H9 (cell line): ENCODE data around the gene MSI2. TPM values are rescaled to one million over a fixed set of nuclear protein-coding genes. Genes with fewer than 3 reads are reported as not detected.

ENCODE experiments used
- DNase-seq: peaks from one replicate; pipeline ENCODE4 v3.0.0-alpha.2; 2017
- H2AFZ ChIP-seq: one replicate; pipeline ENCODE4 v1.6.1; 2013; ENCODE audit warnings: mild to moderate bottlenecking, low read length, control low read depth, moderate library complexity
- H2AK5ac ChIP-seq: 2 replicates; pipeline ENCODE4 v1.6.1; 2013; ENCODE audit warnings: low read length, control low read depth, mixed read lengths; ENCODE audit not compliant: insufficient read length
- H2BK120ac ChIP-seq: one replicate; pipeline ENCODE4 v1.6.1; 2013; ENCODE audit warnings: low read depth, mild to moderate bottlenecking, low read length, control low read depth, inconsistent platforms; ENCODE audit not compliant: poor library complexity, severe bottlenecking
- H2BK12ac ChIP-seq: 2 replicates; pipeline ENCODE4 v1.6.1; 2013; ENCODE audit warnings: low read length, control low read depth, mixed read lengths, low read depth; ENCODE audit not compliant: insufficient read length
- H2BK15ac ChIP-seq: 2 replicates; pipeline ENCODE4 v1.6.1; 2013; ENCODE audit warnings: low read depth, low read length, control low read depth
- H2BK20ac ChIP-seq: one replicate; pipeline ENCODE4 v1.6.1; 2013; ENCODE audit warnings: low read depth, mild to moderate bottlenecking, low read length, control low read depth, inconsistent platforms; ENCODE audit not compliant: poor library complexity, severe bottlenecking
- H2BK5ac ChIP-seq: 2 replicates; pipeline ENCODE4 v1.6.1; 2013; ENCODE audit warnings: low read length, control low read depth, mixed read lengths; ENCODE audit not compliant: insufficient read length
- H3K14ac ChIP-seq: 2 replicates; pipeline ENCODE4 v1.6.1; 2013; ENCODE audit warnings: low read length, control low read depth; ENCODE audit not compliant: insufficient read depth
- H3K18ac ChIP-seq: 2 replicates; pipeline ENCODE4 v1.6.1; 2013; ENCODE audit warnings: low read depth, mild to moderate bottlenecking, mixed read lengths, low read length, control low read depth; ENCODE audit not compliant: insufficient read length
- H3K23ac ChIP-seq: 2 replicates; pipeline ENCODE4 v1.6.1; 2013; ENCODE audit warnings: low read length, control low read depth, mixed read lengths, low read depth; ENCODE audit not compliant: insufficient read length
- H3K23me2 ChIP-seq: 2 replicates; pipeline ENCODE4 v1.6.1; 2013; ENCODE audit warnings: low read depth, mild to moderate bottlenecking, mixed read lengths, low read length, control low read depth; ENCODE audit not compliant: insufficient read length, poor library complexity, severe bottlenecking
- H3K27ac ChIP-seq: 2 replicates; pipeline ENCODE4 v1.5.1; 2013; ENCODE audit warnings: low read length, control low read depth, mixed read lengths, low read depth; ENCODE audit not compliant: insufficient read length
- H3K27me3 ChIP-seq: 2 replicates; pipeline ENCODE4 v1.6.1; 2013; ENCODE audit warnings: low read length, control low read depth, inconsistent platforms; ENCODE audit not compliant: insufficient read depth
- H3K4ac ChIP-seq: 2 replicates; pipeline ENCODE4 v1.6.1; 2013; ENCODE audit warnings: low read depth, mild to moderate bottlenecking, control low read depth, inconsistent platforms, low read length, moderate library complexity
- H3K4me1 ChIP-seq: 2 replicates; pipeline ENCODE4 v1.6.1; 2013; ENCODE audit warnings: low read length, control low read depth, inconsistent platforms; ENCODE audit not compliant: insufficient read depth
- H3K4me2 ChIP-seq: 2 replicates; pipeline ENCODE4 v1.6.1; 2013; ENCODE audit warnings: low read length, control low read depth, mixed read lengths; ENCODE audit not compliant: insufficient read length, insufficient read depth
- H3K56ac ChIP-seq: 2 replicates; pipeline ENCODE4 v1.6.1; 2013; ENCODE audit warnings: low read depth, mild to moderate bottlenecking, mixed read lengths, low read length, control low read depth; ENCODE audit not compliant: insufficient read length
- H3K79me1 ChIP-seq: 2 replicates; pipeline ENCODE4 v1.6.1; 2013; ENCODE audit warnings: low read depth, mild to moderate bottlenecking, moderate library complexity, low read length, control low read depth, inconsistent platforms; ENCODE audit not compliant: insufficient read depth, poor library complexity, severe bottlenecking
- H3K79me2 ChIP-seq: 2 replicates; pipeline ENCODE4 v1.6.1; 2013; ENCODE audit warnings: low read length, control low read depth, inconsistent platforms; ENCODE audit not compliant: insufficient read depth
- H3K9ac ChIP-seq: 2 replicates; pipeline ENCODE4 v1.6.1; 2013; ENCODE audit warnings: low read length, control low read depth, mixed read lengths; ENCODE audit not compliant: insufficient read length; ENCODE audit errors: extremely low read depth
- H3K9me3 ChIP-seq: one replicate; pipeline ENCODE4 v1.6.1; 2013; ENCODE audit warnings: low read depth, low read length, inconsistent platforms; ENCODE audit not compliant: control insufficient read depth
- H3T11ph ChIP-seq: one replicate; pipeline ENCODE4 v1.6.1; 2013; ENCODE audit warnings: mild to moderate bottlenecking, low read length, control low read depth, inconsistent platforms
- H4K20me1 ChIP-seq: one replicate; pipeline ENCODE4 v1.6.1; 2013; ENCODE audit not compliant: control insufficient read depth, insufficient read length, insufficient read depth
- H4K5ac ChIP-seq: 2 replicates; pipeline ENCODE4 v1.6.1; 2013; ENCODE audit warnings: low read depth, mild to moderate bottlenecking, mixed read lengths, low read length, control low read depth; ENCODE audit not compliant: insufficient read length
- H4K8ac ChIP-seq: replicated peaks from 2 replicates; pipeline ENCODE4 v1.6.1; 2013; ENCODE audit warnings: low read length, control low read depth, mixed read lengths, low read depth; ENCODE audit not compliant: insufficient read length
- H4K91ac ChIP-seq: 2 replicates; pipeline ENCODE4 v1.6.1; 2013; ENCODE audit warnings: low read depth, mild to moderate bottlenecking, moderate library complexity, mixed read lengths, low read length, control low read depth; ENCODE audit not compliant: insufficient read length
- H3K27ac Mint-ChIP-seq, 3 experiments: 2 replicates in 2 of 3; 3 replicates in 1 of 3; pipeline ENCODE4 v1.8.0; 2020 to 2021; ENCODE audit warnings: mixed read lengths in 3 of 3, mild to moderate bottlenecking in 1 of 3, moderate library complexity in 1 of 3
- H3K27me3 Mint-ChIP-seq: 2 replicates; pipeline ENCODE4 v1.8.0; 2021; ENCODE audit warnings: low read depth, mild to moderate bottlenecking, moderate library complexity, mixed read lengths
- H3K36me3 Mint-ChIP-seq, 3 experiments: 2 replicates in 2 of 3; 3 replicates in 1 of 3; pipeline ENCODE4 v1.8.0; 2020 to 2021; ENCODE audit warnings: low read depth in 3 of 3, mixed read lengths in 3 of 3; ENCODE audit not compliant: insufficient read depth in 1 of 3
- H3K4me1 Mint-ChIP-seq, 2 experiments: 2 replicates each; pipeline ENCODE4 v1.8.0; 2020; ENCODE audit warnings: mixed read lengths in 2 of 2
- H3K4me3 Mint-ChIP-seq, 2 experiments: 2 replicates in 1 of 2; 3 replicates in 1 of 2; pipeline ENCODE4 v1.8.0; 2020 to 2021; ENCODE audit warnings: mild to moderate bottlenecking in 2 of 2, mixed read lengths in 2 of 2, moderate library complexity in 1 of 2
- H3K9me3 Mint-ChIP-seq, 2 experiments: 2 replicates in 1 of 2; 3 replicates in 1 of 2; pipeline ENCODE4 v1.8.0; 2020; ENCODE audit warnings: mild to moderate bottlenecking in 2 of 2, mixed read lengths in 2 of 2, moderate library complexity in 1 of 2
- WGBS: extraction: QIAGEN DNeasy Blood & Tissue Kit; methylation state at CpG from one replicate; pipeline ENCODE4 v1.1.7; 2013; ENCODE audit warnings: missing lambda C conversion rate, low lambda C conversion rate, mixed read lengths; ENCODE audit not compliant: insufficient read length; ENCODE audit errors: extremely low coverage; 5-methylcytosine and 5-hydroxymethylcytosine counted together
- total RNA-seq: library from RNA; stranded (reverse); gene quantifications from 2 replicates; pipeline ENCODE4 v1.2.1, GENCODE V29; 2021
- TF ChIP-seq, protein P1 (sequence below): fragments of 200-600 bp; sonication (generic); conservative IDR thresholded peaks from 3 replicates; pipeline ENCODE4 v1.8.0; 2021; ENCODE audit warnings: antibody characterized with exemption, mild to moderate bottlenecking

Gene MSI2
- total RNA-seq, 1 experiment from 2014 or later, result 98.5 TPM

DNA sequence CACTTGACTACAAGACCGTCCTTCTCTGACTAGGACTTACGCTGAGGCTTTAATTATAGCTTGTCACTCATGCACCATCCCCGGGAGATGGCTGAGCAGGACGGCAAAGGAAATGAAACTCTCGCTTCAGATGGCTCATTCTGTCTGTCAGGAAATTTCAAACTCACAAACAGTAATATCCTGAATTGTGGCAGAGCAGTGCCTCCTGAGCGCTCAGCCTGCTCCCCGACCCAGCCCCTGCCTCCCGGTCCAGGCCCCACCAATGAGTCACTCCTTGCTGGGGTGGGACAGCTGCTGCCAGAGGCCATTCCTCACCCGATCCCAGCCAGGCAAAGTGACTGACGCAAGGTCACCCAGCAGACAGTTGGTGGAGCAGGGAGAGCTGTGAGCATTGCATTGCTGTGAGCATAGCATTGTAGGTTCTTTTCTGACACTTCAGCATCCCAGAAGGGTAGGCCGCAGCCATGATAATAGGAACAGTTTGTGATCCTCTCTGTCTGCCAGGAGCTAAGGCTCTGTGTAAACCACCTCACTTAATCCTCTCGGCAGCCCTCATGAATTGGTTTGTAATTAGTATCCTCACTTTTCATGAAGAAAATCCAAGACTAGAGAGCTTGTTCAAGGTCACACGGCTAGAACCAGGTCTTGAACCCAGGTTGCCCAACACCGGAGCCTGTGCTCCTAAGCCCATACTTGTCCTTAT, 467.9 kb downstream of the MSI2 start:
- H3K14ac ChIP-seq, result no peak overlapping the region
- H2BK5ac ChIP-seq, result no peak overlapping the region
- H3K79me2 ChIP-seq, result no peaks in the 10 kb centered on the region
- no peak overlapping the region for H3K23ac ChIP-seq
- H3K4me1 ChIP-seq, result no peaks in the 10 kb centered on the region
- no peak for DNase-seq
- H2BK20ac ChIP-seq, result no peak overlapping the region
- Mint-ChIP-seq H3K27ac (no peak overlapping the region), H3K36me3 (no peaks in the 10 kb centered on the region), H3K9me3 (no peaks in the 10 kb centered on the region), H3K4me1 (0 out of 4 replicates have a peak, but pooled peaks cover 0 to 5% of the 10 kb centered on the region in 2 experiments), H3K4me3 (no peak overlapping the region), H3K27me3 (peaks cover 14% of the 10 kb centered on the region)
- H4K20me1 ChIP-seq, result no peaks in the 10 kb centered on the region
- no peaks in the 10 kb centered on the region for H3K79me1 ChIP-seq
- no peak overlapping the region for H3K4ac ChIP-seq
- no peak overlapping the region for H3K56ac ChIP-seq
- no peak overlapping the region for H3K9ac ChIP-seq
- no peak overlapping the region for H2BK15ac ChIP-seq
- H3K9me3 ChIP-seq, result no peaks in the 10 kb centered on the region
- no peak overlapping the region for H3K27ac ChIP-seq
- no peak overlapping the region for H4K8ac ChIP-seq
- no peaks in the 10 kb centered on the region for H3K23me2 ChIP-seq
- H2BK120ac ChIP-seq, result no peak overlapping the region
- WGBS, result no CpG with 5 or more reads among the region's 14 CpGs
- no peaks in the 10 kb centered on the region for H3K27me3 ChIP-seq
- H2AK5ac ChIP-seq, result no peak overlapping the region
- H4K91ac ChIP-seq, result no peak overlapping the region
- TF ChIP-seq, protein P1, sequence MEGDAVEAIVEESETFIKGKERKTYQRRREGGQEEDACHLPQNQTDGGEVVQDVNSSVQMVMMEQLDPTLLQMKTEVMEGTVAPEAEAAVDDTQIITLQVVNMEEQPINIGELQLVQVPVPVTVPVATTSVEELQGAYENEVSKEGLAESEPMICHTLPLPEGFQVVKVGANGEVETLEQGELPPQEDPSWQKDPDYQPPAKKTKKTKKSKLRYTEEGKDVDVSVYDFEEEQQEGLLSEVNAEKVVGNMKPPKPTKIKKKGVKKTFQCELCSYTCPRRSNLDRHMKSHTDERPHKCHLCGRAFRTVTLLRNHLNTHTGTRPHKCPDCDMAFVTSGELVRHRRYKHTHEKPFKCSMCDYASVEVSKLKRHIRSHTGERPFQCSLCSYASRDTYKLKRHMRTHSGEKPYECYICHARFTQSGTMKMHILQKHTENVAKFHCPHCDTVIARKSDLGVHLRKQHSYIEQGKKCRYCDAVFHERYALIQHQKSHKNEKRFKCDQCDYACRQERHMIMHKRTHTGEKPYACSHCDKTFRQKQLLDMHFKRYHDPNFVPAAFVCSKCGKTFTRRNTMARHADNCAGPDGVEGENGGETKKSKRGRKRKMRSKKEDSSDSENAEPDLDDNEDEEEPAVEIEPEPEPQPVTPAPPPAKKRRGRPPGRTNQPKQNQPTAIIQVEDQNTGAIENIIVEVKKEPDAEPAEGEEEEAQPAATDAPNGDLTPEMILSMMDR, result no peak
- no peak overlapping the region for H3K18ac ChIP-seq
- no peak overlapping the region for H3T11ph ChIP-seq
- no peak overlapping the region for H2AFZ ChIP-seq
- no peak overlapping the region for H2BK12ac ChIP-seq
- no peak overlapping the region for H3K4me2 ChIP-seq
- no peak overlapping the region for H4K5ac ChIP-seq
